ENCODE data around the gene GSTM3. TPM values are rescaled to one million over a fixed set of nuclear protein-coding genes. Genes with fewer than 3 reads are reported as not detected.
"Not testable (repeated sequence)": the region's sequence is repeated elsewhere in the genome, so short reads cannot be mapped to it uniquely, and the experiment has no call there.

Gene GSTM3
- total and polyA plus RNA-seq, 2 of the 13 experiments (the other 11 are each of a cell fraction or from before 2014, with no cell fraction given), result 127 to 142 TPM

DNA sequence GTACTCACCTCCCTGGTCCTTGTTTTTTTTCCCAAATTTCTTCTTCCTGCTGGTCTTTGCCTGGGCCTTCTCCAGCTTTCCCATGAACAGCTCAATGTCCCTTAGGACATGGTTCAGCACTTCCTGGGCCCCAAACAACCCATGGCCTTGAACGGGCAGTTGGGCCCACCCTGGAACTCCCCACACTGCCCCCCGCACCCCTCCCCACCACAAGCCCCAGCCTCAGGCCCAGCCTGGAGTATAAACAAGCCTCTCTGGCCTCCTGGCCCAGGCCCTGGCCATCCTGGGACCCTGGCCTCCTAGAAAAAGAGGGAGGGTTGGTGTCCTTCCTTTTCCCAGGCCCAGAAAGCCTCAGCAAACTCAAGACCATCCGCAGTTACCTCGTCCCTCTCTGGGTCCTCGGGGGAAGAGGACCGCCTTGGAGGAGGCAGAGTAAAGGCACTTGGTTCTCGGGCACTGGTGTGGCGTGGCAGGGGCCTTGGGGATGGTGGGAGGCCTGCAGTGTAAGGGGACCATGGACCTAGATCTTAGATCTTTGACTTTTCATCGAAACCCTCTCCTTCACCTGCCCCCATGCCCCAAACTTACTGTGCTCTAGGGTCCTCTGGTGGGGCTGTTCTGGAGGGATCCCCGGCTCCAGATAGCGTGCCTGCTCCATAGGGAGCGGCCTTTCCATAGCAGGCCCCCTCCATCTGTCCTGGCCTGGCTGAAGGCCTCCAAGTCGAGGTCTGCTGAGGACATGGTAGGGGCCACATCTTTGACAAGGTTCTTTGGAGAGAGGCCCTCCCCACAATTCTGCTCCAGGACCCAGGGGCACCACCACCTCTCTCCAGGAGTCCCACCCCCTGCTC lies 17.3 kb upstream of the GSTM3 start (continued):
- TF ChIP-seq, protein P1, sequence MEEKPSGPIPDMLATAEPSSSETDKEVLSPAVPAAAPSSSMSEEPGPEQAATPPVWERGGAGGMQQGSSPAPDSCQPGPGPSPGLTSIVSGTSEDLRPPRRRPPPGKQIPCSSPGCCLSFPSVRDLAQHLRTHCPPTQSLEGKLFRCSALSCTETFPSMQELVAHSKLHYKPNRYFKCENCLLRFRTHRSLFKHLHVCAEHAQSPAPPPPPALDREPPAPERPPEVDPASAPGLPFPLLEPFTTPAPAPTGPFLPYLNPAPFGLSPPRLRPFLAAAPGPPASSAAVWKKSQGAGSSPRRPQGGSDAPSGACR (CRISPR knock-in tag; IDR thresholded peaks at IDR 0.05), result no peak

DNA sequence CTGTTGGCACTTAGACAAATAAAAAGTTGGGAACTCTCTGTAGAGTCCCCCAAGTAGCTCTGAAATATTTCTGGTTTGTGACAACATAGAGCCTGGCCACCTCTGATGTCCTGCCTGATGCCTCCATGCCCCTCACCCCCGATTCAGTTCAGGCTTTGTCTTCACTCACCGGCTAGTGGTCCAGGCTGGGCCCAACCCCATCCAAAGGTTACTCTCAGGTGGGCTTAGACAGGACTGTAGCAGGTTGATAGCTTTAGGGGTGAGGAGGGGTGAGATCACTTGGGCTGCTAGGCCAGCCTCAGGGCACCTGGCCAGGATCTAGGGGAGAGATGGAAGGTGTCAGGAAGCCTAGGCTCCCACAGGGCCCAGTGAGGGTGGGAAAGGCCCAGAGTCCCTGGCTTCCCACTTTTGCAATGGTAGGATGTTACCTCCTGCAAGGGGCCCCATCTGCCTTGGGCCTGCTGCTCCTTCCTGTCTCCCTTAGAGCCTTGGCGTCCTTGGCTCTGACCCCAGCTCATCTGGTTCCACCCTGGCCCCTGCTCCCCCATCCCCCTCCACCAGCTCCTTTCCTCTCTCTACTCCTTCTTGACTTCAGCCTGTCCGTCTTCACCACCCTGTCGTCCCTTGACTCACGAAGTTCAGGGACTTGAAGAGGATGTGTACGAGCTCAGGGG lies 16.1 kb upstream of the GSTM3 start:
- H3K9me3 ChIP-seq (ENCODE audit: low read length), result no peaks in the 10 kb centered on the region
- intact Hi-C loops (cut with micrococcal nuclease; ENCODE audit: unreplicated experiment), result no loop called here
- DNase-seq (ENCODE audit: low spot score) (no peak), FAIRE-seq (no peak), ATAC-seq (no peak)
- H3K27me3 ChIP-seq (ENCODE audit: control insufficient read depth in 1 of 2, insufficient read depth in 2 of 2, low read length in 2 of 2), result no peaks in the 10 kb centered on the region
- no peak overlapping the region for H3K9ac ChIP-seq (ENCODE audit: insufficient read depth, low read depth, low read length)
- no TSS peak for BruUV-seq (replicated peaks)
- H3K36me3 ChIP-seq (replicated peaks in 1 of 2; ENCODE audit: control insufficient read depth in 1 of 2, insufficient read depth in 2 of 2, low read length in 2 of 2), result peaks cover 10 to 38% of the 10 kb centered on the region in 2 experiments; a peak in 4 of 5 replicates
- peaks cover 6% of the 10 kb centered on the region for H3K79me2 ChIP-seq (ENCODE audit: insufficient read depth, low read length)
- no peak overlapping the region for H2AFZ ChIP-seq (ENCODE audit: low read length)
- H3K4me1 ChIP-seq (ENCODE audit: insufficient read depth, low read length), result peaks cover 26% of the 10 kb centered on the region
- in situ Hi-C loops (cut with HindIII; ENCODE audit: extremely low pct_ligation_motif_present, low pct_unique_long_range_greater_than_20kb), result no loop called here
- ChIA-PET CTCF (ENCODE audit: low intra/inter-chr PET ratio, low total read pairs) (no interaction called here), POLR2A (no interaction called here)
- H3K4me2 ChIP-seq (ENCODE audit: low read depth, low read length), result no peak overlapping the region
- H3K4me3 ChIP-seq (replicated peaks in 1 of 3; ENCODE audit: insufficient read depth in 1 of 3, low read depth in 2 of 3, low read length in 3 of 3), result no peak overlapping the region
- H3K27ac ChIP-seq (ENCODE audit: extremely low read length, insufficient read depth, low read length), result no peak overlapping the region
- WGBS (ENCODE audit: low lambda C conversion rate), result 94% methylated on average over 7 of the region's 7 CpGs
- no peak for TF ChIP-seq ZNF460 (CRISPR knock-in tag; IDR thresholded peaks at IDR 0.05; ENCODE audit: borderline replicate concordance)
- TF ChIP-seq, protein P2, sequence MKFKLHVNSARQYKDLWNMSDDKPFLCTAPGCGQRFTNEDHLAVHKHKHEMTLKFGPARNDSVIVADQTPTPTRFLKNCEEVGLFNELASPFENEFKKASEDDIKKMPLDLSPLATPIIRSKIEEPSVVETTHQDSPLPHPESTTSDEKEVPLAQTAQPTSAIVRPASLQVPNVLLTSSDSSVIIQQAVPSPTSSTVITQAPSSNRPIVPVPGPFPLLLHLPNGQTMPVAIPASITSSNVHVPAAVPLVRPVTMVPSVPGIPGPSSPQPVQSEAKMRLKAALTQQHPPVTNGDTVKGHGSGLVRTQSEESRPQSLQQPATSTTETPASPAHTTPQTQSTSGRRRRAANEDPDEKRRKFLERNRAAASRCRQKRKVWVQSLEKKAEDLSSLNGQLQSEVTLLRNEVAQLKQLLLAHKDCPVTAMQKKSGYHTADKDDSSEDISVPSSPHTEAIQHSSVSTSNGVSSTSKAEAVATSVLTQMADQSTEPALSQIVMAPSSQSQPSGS (CRISPR knock-in tag; IDR thresholded peaks at IDR 0.05), result no peak
- no peak for TF ChIP-seq BCL6 (CRISPR knock-in tag; IDR thresholded peaks at IDR 0.05)
- TF ChIP-seq ZNF264 (CRISPR knock-in tag; IDR thresholded peaks at IDR 0.05), result no peak
- TF ChIP-seq TGIF2 (CRISPR knock-in tag; IDR thresholded peaks at IDR 0.05), result no peak
- TF ChIP-seq AGO2 (optimal IDR thresholded peaks at IDR 0.05; ENCODE audit: low read depth, low read length), result peak; percentile 37
- H4K20me1 ChIP-seq (ENCODE audit: insufficient read depth, low read length), result no peaks in the 10 kb centered on the region

DNA sequence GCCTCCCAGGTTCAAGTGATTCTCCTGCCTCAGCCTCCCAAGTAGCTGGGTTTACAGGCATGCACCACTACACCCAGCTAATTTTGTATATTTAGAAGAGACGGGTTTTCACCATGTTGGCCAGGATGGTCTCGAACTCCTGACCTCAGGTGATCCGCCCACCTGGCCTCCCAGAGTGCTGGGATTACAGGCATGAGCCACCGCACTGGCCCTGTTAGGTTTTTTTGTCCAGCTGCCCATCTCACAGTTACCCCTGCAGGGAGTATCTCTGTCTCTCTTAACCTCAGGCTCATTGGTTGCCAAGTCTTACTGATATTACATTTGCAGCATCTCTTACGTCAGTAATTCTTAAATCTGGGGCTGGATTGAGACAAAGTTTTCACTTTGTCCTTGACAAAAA lies 15.5 kb upstream of the GSTM3 start:
- H3K9me3 ChIP-seq (ENCODE audit: low read length); BruUV-seq (replicated peaks); FAIRE-seq; H2AFZ ChIP-seq (ENCODE audit: low read length); H3K27ac ChIP-seq (ENCODE audit: extremely low read length, insufficient read depth, low read length); in situ Hi-C loops (cut with HindIII; ENCODE audit: extremely low pct_ligation_motif_present, low pct_unique_long_range_greater_than_20kb); ATAC-seq; POLR2A ChIA-PET; H3K9ac ChIP-seq (ENCODE audit: insufficient read depth, low read depth, low read length); H3K79me2 ChIP-seq (ENCODE audit: insufficient read depth, low read length); DNase-seq (ENCODE audit: low spot score); H3K4me3 ChIP-seq (replicated peaks in 1 of 3; ENCODE audit: insufficient read depth in 1 of 3, low read depth in 2 of 3, low read length in 3 of 3); H3K27me3 ChIP-seq (ENCODE audit: control insufficient read depth in 1 of 2, insufficient read depth in 2 of 2, low read length in 2 of 2); H4K20me1 ChIP-seq (ENCODE audit: insufficient read depth, low read length); H3K4me2 ChIP-seq (ENCODE audit: low read depth, low read length); intact Hi-C loops (cut with micrococcal nuclease; ENCODE audit: unreplicated experiment); CTCF ChIA-PET (ENCODE audit: low intra/inter-chr PET ratio, low total read pairs): not testable (repeated sequence)
- WGBS (ENCODE audit: low lambda C conversion rate), result 98% methylated on average over 5 of the region's 5 CpGs
- Histone ChIP-seq H3K4me1 (ENCODE audit: insufficient read depth, low read length) (peaks cover 19% of the 10 kb centered on the region), H3K36me3 (replicated peaks in 1 of 2; ENCODE audit: control insufficient read depth in 1 of 2, insufficient read depth in 2 of 2, low read length in 2 of 2) (peaks cover 10 to 38% of the 10 kb centered on the region in 2 experiments; a peak in 4 of 5 replicates)

Measured in HepG2 (cell line).